ENCODE measurements around the gene STK32A.

The STK32A gene

DNA sequence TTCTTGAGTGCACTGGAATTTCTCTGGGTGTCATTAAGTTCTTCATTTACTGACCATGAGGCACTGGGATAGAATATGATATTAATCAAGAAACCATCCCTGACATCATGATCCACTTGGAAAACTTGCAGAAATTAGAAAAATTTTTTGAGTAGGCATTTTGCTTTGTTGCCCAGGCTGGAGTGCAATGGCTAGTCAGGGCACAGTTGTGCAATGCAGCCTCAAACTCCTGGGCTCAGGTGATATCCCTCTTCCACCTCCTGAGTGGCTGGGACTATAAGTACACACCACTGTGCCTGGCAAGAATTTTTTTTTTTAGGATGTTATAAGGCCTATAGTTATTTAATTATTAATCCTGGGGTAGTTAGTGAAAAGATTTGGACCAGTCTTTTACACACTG, 106.5 kb downstream of the STK32A start:
- H3K4me3 ChIP-seq = no peak overlapping the region
- no peak for DNase-seq (ENCODE audit: low spot score)
- no peak for TF ChIP-seq CTCF (IDR thresholded peaks at IDR 0.05)
- H3K27ac ChIP-seq = no peak overlapping the region

DNA sequence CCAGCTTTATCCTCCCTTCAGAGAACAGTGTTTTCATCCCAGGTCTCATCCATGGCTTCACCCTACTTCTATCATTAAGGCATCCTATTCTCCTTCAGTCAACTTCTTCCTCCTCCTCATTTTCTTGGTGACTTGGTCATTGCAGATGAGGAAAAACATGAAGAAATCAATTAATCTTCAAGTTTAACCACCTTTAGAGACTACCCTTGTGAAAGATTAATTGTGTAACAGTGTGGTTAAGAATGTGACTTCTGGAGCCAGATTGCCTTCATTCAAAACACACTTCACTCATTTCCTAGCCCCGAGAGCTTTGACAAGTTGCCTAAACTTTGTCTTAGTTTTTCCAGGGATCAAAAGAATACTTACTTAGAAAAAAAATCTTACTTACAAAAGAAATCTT, 110.0 kb downstream of the STK32A start:
- DNase-seq (ENCODE audit: low spot score) = no peak
- H3K4me3 ChIP-seq = no peak overlapping the region
- no peak for TF ChIP-seq CTCF (IDR thresholded peaks at IDR 0.05)
- no peak overlapping the region for H3K27ac ChIP-seq

DNA sequence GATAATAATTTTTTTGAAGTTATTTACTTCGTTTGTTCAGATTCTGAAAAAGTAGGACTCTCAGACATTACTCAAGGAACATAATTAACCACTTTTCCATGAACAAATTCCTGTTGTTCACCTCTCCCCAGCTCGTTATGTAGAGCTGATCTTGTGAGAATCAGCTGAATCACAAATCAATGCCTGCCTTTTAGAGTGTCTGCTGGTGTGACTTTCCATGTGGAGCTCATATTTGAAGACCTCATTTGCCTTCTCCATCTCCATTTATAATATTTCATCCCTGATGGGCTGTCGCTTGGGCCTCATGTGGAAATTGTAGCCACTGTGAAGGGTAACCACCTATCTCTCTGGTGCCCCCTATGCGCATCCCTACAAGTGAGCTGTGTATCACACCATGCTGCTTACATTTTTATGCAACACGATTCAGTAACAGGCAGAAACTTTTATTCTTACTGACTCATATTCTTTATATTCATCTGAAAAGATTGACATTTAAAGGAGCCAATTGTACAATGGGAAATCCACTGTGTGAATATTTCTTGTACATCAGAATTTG, 111.3 kb downstream of the STK32A start:
- H3K4me3 ChIP-seq = no peak overlapping the region
- DNase-seq (ENCODE audit: low spot score) = no peak
- no peak for TF ChIP-seq CTCF (IDR thresholded peaks at IDR 0.05)

GRCh38 chr5:147348046-147348445, 113.2 kb downstream of the STK32A start:
- no peak overlapping the region for H3K4me3 ChIP-seq
- no peak for TF ChIP-seq CTCF (IDR thresholded peaks at IDR 0.05)
- no peak for DNase-seq (ENCODE audit: low spot score)
- H3K27ac ChIP-seq = no peak overlapping the region

More for the DNA sequence above, 111.3 kb downstream of the STK32A start:
- H3K27ac ChIP-seq = no peak overlapping the region

- Histone ChIP-seq H3K4me3 (no peak overlapping the region), H3K27ac (no peak overlapping the region)
- no peak for TF ChIP-seq CTCF (IDR thresholded peaks at IDR 0.05)
- DNase-seq (ENCODE audit: low spot score) = no peak
Measured at GRCh38 chr5:147348451-147348850, 113.6 kb downstream of the STK32A start.

GRCh38 chr5:147349241-147349640, 114.4 kb downstream of the STK32A start:
- DNase-seq (ENCODE audit: low spot score) = no peak
- H3K4me3 ChIP-seq = no peak overlapping the region
- TF ChIP-seq CTCF (IDR thresholded peaks at IDR 0.05) = no peak
- H3K27ac ChIP-seq = no peak overlapping the region

- no peak for DNase-seq (ENCODE audit: low spot score)
- Histone ChIP-seq H3K4me3 (no peak overlapping the region), H3K27ac (no peak overlapping the region)
- TF ChIP-seq CTCF (IDR thresholded peaks at IDR 0.05) = no peak
Measured at GRCh38 chr5:147359101-147359500, 124.3 kb downstream of the STK32A start.

All from coronary artery (tissue), 2 donors.